Spleen (tissue), 11 donors: ENCODE data around the gene METRNL. TPM values are rescaled to one million over a fixed set of nuclear protein-coding genes. Genes with fewer than 3 reads are reported as not detected.

Experiments used
- DNase-seq: peaks from one replicate; pipeline ENCODE4 v3.0.0-alpha.2; 2020
- H3K27ac ChIP-seq, 8 donors: fragments of 200-600 bp; sonication (generic) in 7 of 8; 1 replicate in 4 of 8; 2 replicates in 4 of 8; pipeline versions ENCODE4 v1.5.0 to v1.8.0; 2016 to 2021; ENCODE audit warnings: inconsistent platforms in 4 of 8, mild to moderate bottlenecking in 4 of 8, moderate library complexity in 1 of 8
- H3K27me3 ChIP-seq, 7 donors: fragments of 200-600 bp; sonication (generic) in 6 of 7; replicated peaks in 1 of 7; 1 replicate in 4 of 7; 2 replicates in 3 of 7; pipeline versions ENCODE4 v1.5.0 to v1.8.0; 2016 to 2021; ENCODE audit warnings: inconsistent platforms in 3 of 7, mild to moderate bottlenecking in 1 of 7
- H3K36me3 ChIP-seq, 6 donors: fragments of 200-600 bp; sonication (generic) in 5 of 6; 1 replicate in 4 of 6; 2 replicates in 2 of 6; pipeline versions ENCODE4 v1.5.0 to v1.8.0; 2016 to 2021; ENCODE audit warnings: inconsistent platforms in 2 of 6
- H3K4me1 ChIP-seq, 6 donors: fragments of 200-600 bp; sonication (generic) in 5 of 6; 1 replicate in 3 of 6; 2 replicates in 3 of 6; pipeline versions ENCODE4 v1.5.0 to v1.8.0; 2016 to 2021; ENCODE audit warnings: inconsistent platforms in 3 of 6
- H3K4me3 ChIP-seq, 8 donors: fragments of 200-600 bp; sonication (generic) in 7 of 8; 1 replicate in 4 of 8; 2 replicates in 4 of 8; pipeline versions ENCODE4 v1.5.0 to v1.8.0; 2016 to 2021; ENCODE audit warnings: inconsistent platforms in 4 of 8, mild to moderate bottlenecking in 4 of 8, moderate library complexity in 2 of 8
- H3K9me3 ChIP-seq, 8 donors: fragments of 200-600 bp; sonication (generic) in 7 of 8; 1 replicate in 4 of 8; 2 replicates in 4 of 8; pipeline versions ENCODE4 v1.5.0 to v1.8.0; 2016 to 2021; ENCODE audit warnings: inconsistent platforms in 4 of 8
- POLR2A ChIP-seq, 3 donors: fragments of 450-650 bp; IDR thresholded peaks; one replicate each; pipeline ENCODE4 v1.5.1; 2017; ENCODE audit warnings: antibody characterized with exemption in 3 of 3, mild to moderate bottlenecking in 1 of 3
- POLR2AphosphoS5 ChIP-seq, 3 donors: sonication (generic); formaldehyde crosslinking; IDR thresholded peaks; one replicate each; pipeline ENCODE4 v1.5.1; 2017; ENCODE audit warnings: antibody characterized with exemption in 3 of 3
- WGBS, 5 donors: extraction: QIAGEN DNeasy Blood & Tissue Kit in 3 of 5; methylation state at CpG; one replicate each; pipeline versions ENCODE4 v1.1.5 to v1.1.7; 2013 to 2018; 5-methylcytosine and 5-hydroxymethylcytosine counted together
- intact Hi-C: fragments of 100-400 bp; cut with DNase I; formaldehyde crosslinking; loops from one replicate; pipeline ENCODE4 v1.15.0; 2023; ENCODE audit warnings: low total_unique reads
- polyA plus RNA-seq, 3 donors: library from polyadenylated mRNA; stranded (reverse); fragments of 200-250 nt; gene quantifications; one replicate each; pipeline ENCODE4 v1.2.1, GENCODE V29; 2013
- total RNA-seq, 7 donors: library from RNA; depleted of rRNA in 3 of 7; stranded (reverse); fragments of >200 nt in 3 of 7; fragmentation: NEBNext Ultra II Directional in 4 of 7; extraction: Animal tissue kit (Norgen Biotek cat#: 25700) in 4 of 7; gene quantifications; one replicate each; pipeline versions ENCODE4 v1.1.0 to v1.2.1, GENCODE V29; 2016 to 2021
- TF ChIP-seq, protein P1 (sequence below), 11 experiments: fragments of 200-600 bp in 7 of 11; fragments of 450-650 bp in 4 of 11; sonication (generic) in 4 of 11; IDR thresholded peaks in 8 of 11; conservative IDR thresholded peaks in 3 of 11; 1 replicate in 7 of 11; 2 replicates in 4 of 11; pipeline versions ENCODE4 v1.4.0 to v1.8.0; 2016 to 2021; ENCODE audit warnings: antibody characterized with exemption in 11 of 11, inconsistent platforms in 4 of 11, mild to moderate bottlenecking in 1 of 11
- donor health status: healthy with polysubstance abuse.
- donor health status: DM: no; HTN: no; CAD: no; lungs with moderate emphysema.
- donor health status: DM: no; HTN: no; CAD: no.
- donor health status: Bipolar disorder and iron deficiency.
- donor health status: healthy.
- donor health status: DM: no; HTN: no; CAD: no.
- donor health status: DM: yes; HTN: yes; CAD: no.

The METRNL gene
- total and polyA plus RNA-seq, 10 donors: 14.7 to 51.2 (median 35.0) TPM

- peak overlapping the region in 1 of 8 donors; percentile 48 for H3K4me3 ChIP-seq
- intact Hi-C loops: no loop called here
- DNase-seq: no peak
- TF ChIP-seq, protein P1, sequence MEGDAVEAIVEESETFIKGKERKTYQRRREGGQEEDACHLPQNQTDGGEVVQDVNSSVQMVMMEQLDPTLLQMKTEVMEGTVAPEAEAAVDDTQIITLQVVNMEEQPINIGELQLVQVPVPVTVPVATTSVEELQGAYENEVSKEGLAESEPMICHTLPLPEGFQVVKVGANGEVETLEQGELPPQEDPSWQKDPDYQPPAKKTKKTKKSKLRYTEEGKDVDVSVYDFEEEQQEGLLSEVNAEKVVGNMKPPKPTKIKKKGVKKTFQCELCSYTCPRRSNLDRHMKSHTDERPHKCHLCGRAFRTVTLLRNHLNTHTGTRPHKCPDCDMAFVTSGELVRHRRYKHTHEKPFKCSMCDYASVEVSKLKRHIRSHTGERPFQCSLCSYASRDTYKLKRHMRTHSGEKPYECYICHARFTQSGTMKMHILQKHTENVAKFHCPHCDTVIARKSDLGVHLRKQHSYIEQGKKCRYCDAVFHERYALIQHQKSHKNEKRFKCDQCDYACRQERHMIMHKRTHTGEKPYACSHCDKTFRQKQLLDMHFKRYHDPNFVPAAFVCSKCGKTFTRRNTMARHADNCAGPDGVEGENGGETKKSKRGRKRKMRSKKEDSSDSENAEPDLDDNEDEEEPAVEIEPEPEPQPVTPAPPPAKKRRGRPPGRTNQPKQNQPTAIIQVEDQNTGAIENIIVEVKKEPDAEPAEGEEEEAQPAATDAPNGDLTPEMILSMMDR (IDR thresholded peaks at IDR 0.05 in 8 of 11, conservative IDR thresholded peaks at IDR 0.05 in 3 of 11): no peak
- no peak for TF ChIP-seq POLR2A (IDR thresholded peaks at IDR 0.05)
- no peak for TF ChIP-seq POLR2AphosphoS5 (IDR thresholded peaks at IDR 0.05)
- 40 to 60% (median 54%) methylated on average over 9 to 12 of the region's 12 CpGs for WGBS, 5 donors
- H3K9me3 ChIP-seq: no peaks in the 10 kb centered on the region
- H3K4me1 ChIP-seq: peaks cover 13 to 48% (median 39%) of the 10 kb centered on the region in 6 donors
- no peak overlapping the region for H3K27ac ChIP-seq
- peaks cover 0 to 63% (median 29%) of the 10 kb centered on the region in 7 donors for H3K27me3 ChIP-seq
- peaks cover 0 to 29% (median 21%) of the 10 kb centered on the region in 6 donors for H3K36me3 ChIP-seq
Observed at GRCh38 chr17:83099086-83099555, 19.7 kb downstream of the METRNL start.

DNA sequence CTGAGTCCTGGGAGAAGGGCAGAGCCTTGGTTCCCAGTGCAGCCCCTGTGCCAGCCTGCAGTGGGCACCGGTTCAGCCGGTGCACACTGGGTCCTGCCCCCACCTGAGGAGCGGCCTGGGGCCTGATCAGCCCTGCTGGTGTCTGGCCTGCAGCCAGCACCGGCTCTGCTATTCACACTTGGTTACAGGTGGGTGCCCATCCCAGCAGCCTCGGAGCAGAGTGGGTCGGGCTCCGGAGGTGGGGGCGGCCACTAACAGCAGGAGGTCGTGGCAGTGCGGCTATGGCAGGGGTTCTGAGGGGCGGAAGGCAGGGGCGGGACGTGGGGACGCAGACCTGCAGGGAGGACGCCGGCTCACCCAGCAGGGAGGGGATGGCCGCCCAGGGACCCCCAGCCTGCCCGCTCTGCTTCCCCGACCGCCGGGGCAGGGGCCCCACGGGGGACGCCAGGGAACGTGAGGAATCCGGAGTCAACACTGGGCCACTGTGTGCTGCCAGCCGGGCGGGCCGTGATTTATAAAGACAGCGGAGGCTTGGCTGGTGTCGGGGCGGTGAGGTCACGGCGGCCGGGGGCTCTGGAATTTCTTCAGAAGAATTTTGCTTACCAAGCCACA is 20.3 kb downstream of the METRNL start:
- intact Hi-C loops: no loop called here
- WGBS, 5 donors: 2 to 13% (median 7%) methylated on average over 23 to 34 of the region's 34 CpGs
- H3K27me3 ChIP-seq: peaks cover 0 to 69% (median 29%) of the 10 kb centered on the region in 7 donors
- peaks cover 13 to 53% (median 39%) of the 10 kb centered on the region in 6 donors for H3K4me1 ChIP-seq
- H3K27ac ChIP-seq: peak overlapping the region in 1 of 8 donors; percentile 15
- H3K36me3 ChIP-seq: peaks cover 0 to 24% (median 16%) of the 10 kb centered on the region in 6 donors
- no peak for DNase-seq
- no peaks in the 10 kb centered on the region for H3K9me3 ChIP-seq
- TF ChIP-seq POLR2A (IDR thresholded peaks at IDR 0.05) (no peak), POLR2AphosphoS5 (IDR thresholded peaks at IDR 0.05) (peak; percentile 21 to 60 (median 24))
- TF ChIP-seq, protein P1 (IDR thresholded peaks at IDR 0.05 in 8 of 11, conservative IDR thresholded peaks at IDR 0.05 in 3 of 11): no peak
- H3K4me3 ChIP-seq: peak overlapping the region in 2 of 8 donors; percentile 3 to 48

- H3K4me1 ChIP-seq: peaks cover 13 to 54% (median 39%) of the 10 kb centered on the region in 6 donors
- TF ChIP-seq POLR2AphosphoS5 (IDR thresholded peaks at IDR 0.05) (no peak), POLR2A (IDR thresholded peaks at IDR 0.05) (no peak)
- TF ChIP-seq, protein P1 (IDR thresholded peaks at IDR 0.05 in 8 of 11, conservative IDR thresholded peaks at IDR 0.05 in 3 of 11): no peak
- peak overlapping the region in 1 of 8 donors; percentile 15 for H3K27ac ChIP-seq
- H3K4me3 ChIP-seq: peak overlapping the region in 1 of 8 donors; percentile 48
- H3K36me3 ChIP-seq: peaks cover 0 to 17% (median 9%) of the 10 kb centered on the region in 6 donors
- intact Hi-C loops: no loop called here
- H3K27me3 ChIP-seq: peaks cover 0 to 75% (median 29%) of the 10 kb centered on the region in 7 donors
- H3K9me3 ChIP-seq: no peaks in the 10 kb centered on the region
- 20 to 26% (median 25%) methylated on average over 18 to 24 of the region's 24 CpGs for WGBS, 5 donors
- DNase-seq: no peak
Observed at GRCh38 chr17:83100220-83100852, 20.9 kb downstream of the METRNL start.
